HG02678 (cell line): ENCODE data around the gene IL31.
"Not testable (repeated sequence)": the region's sequence is repeated elsewhere in the genome, so short reads cannot be mapped to it uniquely, and the experiment has no call there.

Experiments used
- ATAC-seq: cut with Tn5 transposase; IDR thresholded peaks from one replicate; pipeline ENCODE4 v1.9.1; 2021; ENCODE audit warnings: mild to moderate bottlenecking, moderate library complexity; ENCODE audit not compliant: unreplicated experiment

Gene IL31

GRCh38 chr12:122194804-122195203, 20.8 kb upstream of the IL31 start:
- ATAC-seq: no peak

GRCh38 chr12:122192441-122192840, 18.4 kb upstream of the IL31 start:
- ATAC-seq: no peak

- no peak for ATAC-seq
These were observed 17.0 kb upstream of the IL31 start for GRCh38 chr12:122190842-122191668.

GRCh38 chr12:122189626-122190475, 15.8 kb upstream of the IL31 start:
- ATAC-seq: no peak

GRCh38 chr12:122187466-122187865, 13.4 kb upstream of the IL31 start:
- ATAC-seq: no peak

GRCh38 chr12:122185494-122186082, 11.6 kb upstream of the IL31 start:
- no peak for ATAC-seq

GRCh38 chr12:122185079-122185478, 11.1 kb upstream of the IL31 start:
- no peak for ATAC-seq

GRCh38 chr12:122184517-122184916, 10.5 kb upstream of the IL31 start:
- no peak for ATAC-seq

- ATAC-seq: no peak
These were observed 9.5 kb upstream of the IL31 start for GRCh38 chr12:122183588-122183940.

GRCh38 chr12:122182887-122183587, 9.0 kb upstream of the IL31 start, which contains the start of gene LRRC43:
LRRC43 (plus strand) TSS chr12:122183123; CDS start chr12:122183145, 22 bp downstream.
- no peak for ATAC-seq

GRCh38 chr12:122176473-122176872, 2.5 kb upstream of the IL31 start:
- not testable (repeated sequence) for ATAC-seq

GRCh38 chr12:122172262-122172939, 1.6 kb downstream of the IL31 start:
- no peak for ATAC-seq

- no peak for ATAC-seq
These were observed 2.6 kb downstream of the IL31 start for GRCh38 chr12:122171399-122171798.

GRCh38 chr12:122168492-122168891, 5.5 kb downstream of the IL31 start:
- ATAC-seq: no peak

GRCh38 chr12:122167356-122167925, 6.6 kb downstream of the IL31 start:
- ATAC-seq: no peak

- ATAC-seq: no peak
These were observed 7.3 kb downstream of the IL31 start for GRCh38 chr12:122166422-122167349.

- no peak for ATAC-seq
These were observed 11.0 kb downstream of the IL31 start for GRCh38 chr12:122162976-122163375.

GRCh38 chr12:122161682-122162081, 12.3 kb downstream of the IL31 start:
- no peak for ATAC-seq

GRCh38 chr12:122160761-122161160, 13.3 kb downstream of the IL31 start:
- ATAC-seq: no peak
